ENCODE measurements around the gene ALOX5AP.

- TF ChIP-seq GATA3 (IDR thresholded peaks at IDR 0.05; ENCODE audit: low read depth, low read length), result no peak
- TF ChIP-seq GATA2 (IDR thresholded peaks at IDR 0.05; ENCODE audit: low read depth, low read length), result no peak
These were observed 71.4 kb downstream of the ALOX5AP start for GRCh38 chr13:30806784-30807183.

Data from SH-SY5Y (cell line).